Glomerular visceral epithelial cell (primary cell): Measurements from ENCODE around the gene CPA4.

Experiments used
- DNase-seq: peaks from one replicate; pipeline ENCODE4 v3.0.0-alpha.2; 2016; ENCODE audit errors: extremely low spot score

CPA4 gene

DNA sequence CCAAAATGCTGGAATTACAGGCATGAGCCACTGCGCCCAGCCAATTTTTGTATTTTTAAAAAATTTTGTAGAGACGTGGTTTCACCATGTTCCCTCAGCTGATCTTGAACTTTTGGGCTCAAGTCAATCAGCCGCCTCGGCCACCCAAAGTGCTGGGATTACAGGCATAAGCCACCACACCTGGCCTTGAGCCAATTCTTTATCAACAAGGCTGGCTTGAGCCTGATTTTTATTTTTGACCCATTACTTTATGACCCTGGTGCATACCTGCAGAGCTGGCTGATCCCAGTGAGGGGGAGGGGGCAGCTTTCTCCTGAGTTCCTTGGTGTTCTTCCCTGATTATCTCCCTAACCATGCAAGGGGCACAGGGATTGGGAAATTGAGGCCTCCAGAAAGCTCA is 71.5 kb downstream of the CPA4 start:
- DNase-seq, result no peak

DNA sequence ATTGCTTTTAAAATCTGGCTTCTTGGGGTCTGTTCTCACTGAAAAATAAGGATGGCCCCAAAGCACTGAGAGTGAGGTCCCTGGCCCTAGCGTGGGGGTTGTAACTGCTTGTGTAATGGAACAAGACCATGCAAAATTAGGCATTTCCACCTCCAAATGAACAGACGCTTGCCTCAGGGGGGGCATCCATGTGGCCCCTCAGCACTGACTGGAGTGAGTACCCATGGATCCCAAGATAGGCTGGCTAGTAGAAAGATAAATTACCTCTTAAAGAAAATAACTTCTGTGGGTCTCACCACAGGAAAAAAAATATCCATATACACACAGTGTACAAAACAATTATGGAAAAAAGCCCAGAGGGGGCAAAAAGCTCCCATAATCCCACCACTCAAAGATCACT is 72.1 kb downstream of the CPA4 start:
- DNase-seq, result no peak

DNA sequence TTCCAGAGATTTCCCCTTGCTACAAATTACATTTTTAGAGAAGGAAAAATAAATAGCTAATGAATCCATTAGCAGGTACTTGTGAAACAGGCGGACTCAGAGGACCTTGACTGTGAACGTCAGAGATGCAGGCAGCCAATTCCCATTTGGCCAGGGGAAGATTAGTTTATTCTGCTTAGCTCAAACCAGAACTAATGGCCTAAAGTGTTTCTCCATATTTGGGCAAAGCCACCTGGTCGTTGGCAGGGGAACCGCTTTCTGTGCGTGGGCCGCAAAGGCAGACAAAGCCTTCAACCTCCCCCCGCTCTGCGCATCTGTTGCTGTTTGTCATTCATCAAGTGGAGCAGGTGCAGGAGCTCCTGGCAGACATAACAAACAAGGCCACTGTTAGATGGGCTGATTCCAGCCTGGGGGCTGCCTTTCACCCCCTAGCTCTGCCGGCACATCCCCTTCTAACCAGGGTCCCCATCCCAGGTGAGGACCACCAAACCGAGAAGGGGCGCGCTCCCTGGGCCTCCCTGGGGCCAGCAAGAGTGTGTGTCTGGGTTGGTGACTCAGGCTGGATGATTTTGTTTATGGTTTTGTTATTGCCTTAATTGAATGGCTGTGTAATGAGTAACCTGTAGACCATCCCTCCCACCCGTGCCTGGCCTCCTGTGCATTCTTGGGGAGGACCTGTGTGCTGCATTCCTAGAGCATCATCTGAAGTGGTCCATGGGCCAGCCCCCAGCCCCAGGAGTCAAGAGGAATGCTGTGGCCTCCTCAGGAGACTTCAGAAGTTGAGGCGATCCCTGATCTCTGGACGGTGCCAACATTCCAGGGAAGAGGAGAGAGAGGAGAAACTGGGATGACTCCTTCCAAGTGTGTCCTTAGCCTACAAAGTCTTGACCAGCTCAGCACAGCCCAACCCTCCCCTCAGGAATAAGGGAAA is 72.8 kb downstream of the CPA4 start:
- peak; percentile 56 for DNase-seq

DNA sequence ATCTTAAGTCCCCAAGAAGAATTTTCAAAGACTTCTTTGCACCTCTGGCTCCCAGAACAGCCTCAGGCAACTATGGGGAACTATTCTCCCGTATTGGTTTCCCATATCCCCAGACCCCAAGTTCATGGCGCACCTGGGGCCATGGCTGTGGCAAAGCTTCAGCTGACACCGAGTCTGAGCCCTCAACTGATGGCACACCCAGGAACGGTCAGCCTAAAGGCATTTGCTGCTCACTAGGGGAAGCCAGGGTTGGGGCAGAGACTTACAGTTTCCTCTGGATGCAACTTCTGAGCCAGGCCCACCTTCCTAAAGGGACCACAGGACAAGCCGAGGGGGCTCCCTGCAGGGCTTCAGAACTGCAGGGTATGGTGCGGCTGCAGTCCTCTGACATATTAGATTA is 73.6 kb downstream of the CPA4 start:
- DNase-seq, result no peak

DNA sequence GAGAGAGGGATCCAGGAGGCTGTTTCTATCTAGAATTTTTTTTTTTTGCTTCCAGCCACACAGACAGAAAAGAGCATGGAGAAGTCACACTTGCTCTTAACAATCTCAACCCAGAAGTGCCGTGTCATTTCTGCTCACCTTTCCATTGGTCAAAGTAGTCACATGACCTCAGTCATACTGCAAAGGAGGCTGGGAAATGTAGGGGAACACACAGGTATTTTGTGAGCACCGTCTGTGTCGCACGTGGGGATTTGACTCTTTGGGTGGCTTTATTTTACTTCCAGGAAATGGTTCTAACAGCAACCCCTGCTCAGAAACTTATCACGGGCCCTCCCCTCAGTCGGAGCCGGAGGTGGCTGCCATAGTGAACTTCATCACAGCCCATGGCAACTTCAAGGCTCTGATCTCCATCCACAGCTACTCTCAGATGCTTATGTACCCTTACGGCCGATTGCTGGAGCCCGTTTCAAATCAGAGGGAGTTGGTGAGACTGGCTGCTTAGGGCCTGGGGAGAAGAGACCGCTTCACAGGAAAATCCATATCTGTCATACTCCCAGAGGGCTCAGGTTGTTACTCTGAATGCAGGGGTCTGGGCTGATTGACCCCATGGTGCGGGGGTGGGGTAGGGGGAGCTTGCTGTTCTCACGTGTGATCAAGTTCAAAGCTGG is 74.3 kb downstream of the CPA4 start:
- no peak for DNase-seq

DNA sequence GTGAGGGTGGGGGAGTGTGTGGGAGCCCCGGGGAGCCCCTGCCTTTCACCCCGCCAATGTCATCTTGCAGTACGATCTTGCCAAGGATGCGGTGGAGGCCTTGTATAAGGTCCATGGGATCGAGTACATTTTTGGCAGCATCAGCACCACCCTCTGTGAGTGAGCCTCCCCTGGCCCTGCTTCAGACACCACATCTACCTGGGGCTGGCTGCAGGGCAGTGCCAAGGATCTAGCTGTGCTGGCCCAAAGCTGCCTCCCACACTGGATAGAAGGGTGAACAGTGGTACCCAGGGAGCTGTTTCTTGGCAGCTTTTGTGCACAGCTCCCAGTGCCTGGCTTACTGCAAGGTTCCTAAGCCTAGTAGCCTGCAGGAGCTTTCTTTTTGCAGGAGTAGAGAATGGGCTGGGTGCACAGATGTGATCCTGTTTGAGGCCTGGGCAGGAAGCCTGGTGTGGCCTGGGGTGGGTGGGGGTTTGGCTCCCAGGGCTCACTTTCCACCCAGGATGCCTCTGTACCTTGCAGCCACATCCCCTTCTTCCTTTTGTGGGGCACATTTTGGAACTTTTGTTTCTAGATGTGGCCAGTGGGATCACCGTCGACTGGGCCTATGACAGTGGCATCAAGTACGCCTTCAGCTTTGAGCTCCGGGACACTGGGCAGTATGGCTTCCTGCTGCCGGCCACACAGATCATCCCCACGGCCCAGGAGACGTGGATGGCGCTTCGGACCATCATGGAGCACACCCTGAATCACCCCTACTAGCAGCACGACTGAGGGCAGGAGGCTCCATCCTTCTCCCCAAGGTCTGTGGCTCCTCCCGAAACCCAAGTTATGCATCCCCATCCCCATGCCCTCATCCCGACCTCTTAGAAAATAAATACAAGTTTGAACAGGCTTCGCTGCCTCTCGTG is 75.1 kb downstream of the CPA4 start:
- no peak for DNase-seq

DNA sequence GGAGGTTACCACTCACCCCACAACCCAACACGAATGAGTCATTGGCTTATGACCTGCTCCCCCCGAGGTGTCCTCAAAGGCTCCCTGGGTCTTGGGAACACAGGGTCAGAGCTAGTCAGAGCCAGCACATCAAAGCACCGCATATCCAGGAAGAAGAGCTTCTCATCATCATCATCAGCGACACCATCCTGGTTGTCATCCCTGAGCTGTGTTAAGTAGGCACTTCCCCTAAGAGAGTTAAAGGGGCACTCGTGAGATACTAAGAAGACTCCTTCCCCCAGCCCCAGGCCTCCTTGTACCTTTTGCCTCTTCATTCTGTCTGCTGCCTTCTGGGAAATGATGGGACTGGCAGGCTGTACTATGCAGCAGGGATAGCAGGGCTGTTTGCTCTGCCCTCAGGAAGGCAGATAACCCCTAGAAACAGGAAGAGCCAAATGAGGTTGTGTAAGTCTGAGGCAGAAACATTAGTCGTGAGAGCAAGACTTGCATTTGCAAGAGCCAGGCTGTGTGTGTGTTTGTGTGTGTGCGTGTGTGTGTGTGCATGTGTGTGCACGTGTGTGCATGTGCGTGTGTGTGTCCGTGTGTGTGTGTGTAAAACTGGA is 76.2 kb downstream of the CPA4 start:
- peak; percentile 13 for DNase-seq

DNA sequence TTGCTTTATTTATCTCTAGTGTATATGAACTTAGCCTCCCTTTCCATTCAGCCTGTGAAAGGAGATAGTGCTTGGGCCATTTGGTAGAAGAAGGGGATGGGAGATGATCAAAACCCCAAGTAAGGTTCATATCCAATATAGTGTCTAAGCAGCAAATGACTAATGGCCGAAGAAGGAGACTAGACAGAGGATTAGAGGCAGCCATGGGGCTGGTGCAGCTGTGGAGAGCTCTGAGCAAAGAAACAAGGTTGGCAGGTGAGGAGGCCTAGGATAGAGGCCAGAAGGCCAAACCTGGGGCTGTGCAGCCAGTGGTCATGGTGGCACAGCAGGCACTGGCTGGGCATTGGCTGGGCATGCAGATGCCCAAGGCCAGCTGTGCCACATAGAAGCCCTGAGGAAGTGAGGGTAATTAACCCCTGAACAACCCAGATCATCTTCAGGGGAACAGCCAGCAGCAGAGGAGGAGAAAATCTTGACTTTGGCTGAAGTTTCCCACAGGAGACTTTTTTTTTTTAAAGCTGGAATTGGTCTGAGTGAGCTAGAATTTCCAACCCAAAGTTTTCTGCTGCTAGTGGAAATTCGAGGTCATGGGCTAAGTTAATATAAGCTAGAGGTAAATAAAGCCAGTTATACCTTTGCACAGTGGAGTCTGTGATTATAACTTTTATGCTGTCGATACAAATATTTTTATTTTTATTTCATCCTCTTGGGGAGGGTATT is 77.0 kb downstream of the CPA4 start:
- no peak for DNase-seq

DNA sequence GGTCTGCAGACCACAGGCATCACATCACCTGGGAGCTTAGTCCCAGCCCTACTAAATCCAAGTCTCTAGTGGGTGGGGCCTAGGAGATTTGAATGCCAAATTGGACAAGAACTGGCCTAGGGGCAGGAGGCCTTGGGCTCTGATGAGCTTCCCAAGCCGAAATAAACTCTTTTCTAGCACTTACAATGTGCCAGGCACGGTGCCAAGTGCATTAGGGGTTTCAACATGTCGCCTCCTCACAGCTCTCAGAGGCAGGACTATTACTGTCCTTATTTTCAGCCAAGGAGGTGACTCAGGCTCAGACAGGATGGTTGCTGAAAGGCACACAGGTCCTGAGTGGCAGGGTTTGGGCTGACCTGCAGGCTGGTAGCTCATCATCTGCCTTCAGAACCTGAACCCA is 78.1 kb downstream of the CPA4 start:
- peak; percentile 23 for DNase-seq

DNA sequence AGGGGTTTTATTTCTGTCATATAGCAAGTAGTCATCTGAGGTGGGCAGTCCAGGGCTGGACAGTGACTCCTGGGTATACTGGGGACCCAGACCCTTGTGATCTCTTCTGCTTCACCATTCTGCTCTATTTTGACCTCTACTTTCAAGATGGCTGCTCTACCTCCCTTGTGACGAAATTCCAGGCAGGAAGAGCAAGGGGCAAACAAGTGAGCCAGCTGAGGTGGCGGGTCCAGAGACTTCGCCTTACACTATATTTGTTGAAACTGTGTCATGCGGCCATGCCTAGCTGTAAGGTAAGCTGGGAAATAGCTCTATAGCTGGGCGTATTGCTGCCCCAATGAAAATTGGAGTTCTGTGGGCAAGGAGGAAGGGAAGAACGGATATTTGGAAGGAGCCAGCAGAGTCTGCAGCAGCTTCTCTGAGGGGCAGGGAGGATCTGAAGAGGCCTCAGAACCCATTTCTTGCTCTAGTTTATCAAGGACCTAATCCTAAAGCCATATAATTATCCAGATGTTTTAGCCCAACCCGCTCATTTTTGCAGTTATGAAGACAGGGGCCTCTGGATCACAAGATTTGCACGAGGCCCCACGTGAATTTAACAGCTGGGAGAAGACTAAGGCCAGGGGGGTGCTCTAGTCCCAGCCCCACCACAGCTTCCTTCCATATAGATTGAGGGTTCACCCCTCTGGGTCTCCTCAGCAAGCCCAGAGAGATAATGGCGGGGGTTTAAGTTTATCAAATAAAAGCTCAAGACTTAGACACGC is 79.6 kb downstream of the CPA4 start:
- no peak for DNase-seq
